ENCODE results near the gene TRAP1.

GRCh38 chr16:3706253-3707012 is 10.9 kb downstream of the TRAP1 start:
- TF ChIP-seq POLR2A (IDR thresholded peaks at IDR 0.05; ENCODE audit: borderline replicate concordance, extremely low read depth, insufficient read depth, insufficient read length): no peak
- no peak for TF ChIP-seq POLR2AphosphoS5 (IDR thresholded peaks at IDR 0.05; ENCODE audit: low read depth, low read length)
- no peak for TF ChIP-seq CEBPB (IDR thresholded peaks at IDR 0.05; ENCODE audit: low read depth)
- no peak for TF ChIP-seq TCF7L2 (IDR thresholded peaks at IDR 0.05; ENCODE audit: borderline replicate concordance, extremely low read depth, insufficient read depth, insufficient read length)
- TF ChIP-seq EZH2 (IDR thresholded peaks at IDR 0.05): no peak
